Mesothelial cell of epicardium (in vitro differentiated cells): ENCODE measurements around the gene UTS2B. TPM values are rescaled to one million over a fixed set of nuclear protein-coding genes. Genes with fewer than 3 reads are reported as not detected.

ENCODE experiments used
- DNase-seq, 2 experiments: peaks; one replicate each; pipeline ENCODE4 v3.0.0; 2021; ENCODE audit warnings: low spot score in 2 of 2; ENCODE audit not compliant: unreplicated experiment in 2 of 2
- H3K27ac Mint-ChIP-seq: 2 replicates; pipeline ENCODE4 v1.8.0; 2021; ENCODE audit warnings: mixed read lengths
- H3K27me3 Mint-ChIP-seq: 2 replicates; pipeline ENCODE4 v1.8.0; 2021; ENCODE audit warnings: low read depth, mixed read lengths
- H3K36me3 Mint-ChIP-seq: 2 replicates; pipeline ENCODE4 v1.8.0; 2021; ENCODE audit warnings: mixed read lengths
- H3K4me1 Mint-ChIP-seq: 2 replicates; pipeline ENCODE4 v1.8.0; 2021; ENCODE audit warnings: mixed read lengths
- H3K4me3 Mint-ChIP-seq: 2 replicates; pipeline ENCODE4 v1.8.0; 2021; ENCODE audit warnings: mild to moderate bottlenecking, moderate library complexity, mixed read lengths
- H3K9me3 Mint-ChIP-seq: 2 replicates; pipeline ENCODE4 v1.8.0; 2021; ENCODE audit warnings: mixed read lengths
- CTCF ChIP-seq: fragments of 200-600 bp; sonication (generic); IDR thresholded peaks from one replicate; pipeline ENCODE4 v1.5.0; 2021; ENCODE audit warnings: antibody characterized with exemption; ENCODE audit not compliant: unreplicated experiment
- total RNA-seq: library from RNA; stranded (reverse); gene quantifications from 3 replicates; pipeline ENCODE4 v1.2.1, GENCODE V29; 2021

UTS2B gene
- total RNA-seq: 0.60 to 1.1 TPM (median 0.90 TPM) in 3 replicates

GRCh38 chr3:191329654-191330529 is at the start of gene UTS2B:
TSS of gene UTS2B (minus strand) at chr3:191330526. CDS start at chr3:191282189, 48,337 bp downstream.
- Mint-ChIP-seq H3K4me1 (peaks cover 40% of the 10 kb centered on the region), H3K4me3 (peak within 1 kb of the TSS; percentile 89), H3K36me3 (no peaks in the 10 kb centered on the region), H3K27ac (peak within 1 kb of the TSS; percentile 99), H3K27me3 (no peaks in the 10 kb centered on the region), H3K9me3 (no peaks in the 10 kb centered on the region)
- TF ChIP-seq CTCF: no peak
- DNase-seq: peak; percentile 25 to 66

GRCh38 chr3:191380001-191380400 is 49.7 kb upstream of the UTS2B start:
- DNase-seq: no peak
- TF ChIP-seq CTCF: no peak
- peaks cover 27% of the 10 kb centered on the region for H3K4me1 Mint-ChIP-seq
- H3K27me3 Mint-ChIP-seq: no peaks in the 10 kb centered on the region
- no peak overlapping the region for H3K4me3 Mint-ChIP-seq
- H3K9me3 Mint-ChIP-seq: peaks cover 4% of the 10 kb centered on the region
- H3K36me3 Mint-ChIP-seq: peaks cover 31% of the 10 kb centered on the region
- H3K27ac Mint-ChIP-seq: no peak overlapping the region

GRCh38 chr3:191379446-191379845 is 49.1 kb upstream of the UTS2B start:
- H3K36me3 Mint-ChIP-seq: peaks cover 30% of the 10 kb centered on the region
- no peak overlapping the region for H3K27ac Mint-ChIP-seq
- no peak for DNase-seq
- peaks cover 32% of the 10 kb centered on the region for H3K4me1 Mint-ChIP-seq
- no peaks in the 10 kb centered on the region for H3K9me3 Mint-ChIP-seq
- TF ChIP-seq CTCF: no peak
- no peak overlapping the region for H3K4me3 Mint-ChIP-seq
- H3K27me3 Mint-ChIP-seq: no peaks in the 10 kb centered on the region

DNA sequence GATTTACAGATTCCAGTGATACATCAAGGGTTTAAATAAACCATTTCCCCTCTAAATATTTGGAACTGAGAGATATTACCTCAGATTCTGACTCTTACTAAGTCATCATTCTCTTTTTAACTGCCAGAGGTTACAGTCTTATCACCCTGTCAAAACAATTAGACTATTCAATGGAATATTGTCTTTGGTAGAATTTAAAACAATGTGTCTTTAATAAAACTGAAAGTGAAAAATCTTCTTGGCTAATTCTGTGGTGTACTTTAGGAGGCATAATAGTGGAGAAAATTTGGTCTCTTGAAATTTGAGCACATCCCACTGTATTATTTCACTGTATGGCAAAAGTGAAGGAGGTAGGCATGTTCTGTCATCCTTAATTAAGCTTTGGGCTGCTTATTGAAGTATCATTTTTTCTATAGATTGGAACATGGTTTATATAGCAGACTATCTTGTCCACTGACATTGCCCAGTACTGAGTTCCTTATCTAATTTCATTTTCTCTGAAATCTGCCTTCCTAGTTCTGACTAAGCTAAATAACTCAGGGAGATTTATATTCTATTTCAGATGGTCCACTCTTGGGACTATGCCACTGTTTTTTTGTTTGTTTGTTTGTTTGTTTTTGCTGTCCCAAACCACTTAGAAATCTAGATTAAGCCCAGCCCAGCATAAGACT is 48.0 kb upstream of the UTS2B start:
- Mint-ChIP-seq H3K4me3 (no peak overlapping the region), H3K36me3 (peaks cover 27% of the 10 kb centered on the region), H3K27ac (no peak overlapping the region), H3K4me1 (peaks cover 32% of the 10 kb centered on the region), H3K9me3 (no peaks in the 10 kb centered on the region), H3K27me3 (no peaks in the 10 kb centered on the region)
- no peak for TF ChIP-seq CTCF
- no peak for DNase-seq

GRCh38 chr3:191376516-191377141 is 46.3 kb upstream of the UTS2B start:
- peak overlapping the region; percentile 1 for H3K27ac Mint-ChIP-seq
- no peak overlapping the region for H3K4me3 Mint-ChIP-seq
- no peaks in the 10 kb centered on the region for H3K27me3 Mint-ChIP-seq
- peaks cover 33% of the 10 kb centered on the region for H3K4me1 Mint-ChIP-seq
- no peaks in the 10 kb centered on the region for H3K9me3 Mint-ChIP-seq
- peaks cover 22% of the 10 kb centered on the region for H3K36me3 Mint-ChIP-seq
- no peak for DNase-seq
- no peak for TF ChIP-seq CTCF
